ENCODE results near the gene CDH13.

DNA sequence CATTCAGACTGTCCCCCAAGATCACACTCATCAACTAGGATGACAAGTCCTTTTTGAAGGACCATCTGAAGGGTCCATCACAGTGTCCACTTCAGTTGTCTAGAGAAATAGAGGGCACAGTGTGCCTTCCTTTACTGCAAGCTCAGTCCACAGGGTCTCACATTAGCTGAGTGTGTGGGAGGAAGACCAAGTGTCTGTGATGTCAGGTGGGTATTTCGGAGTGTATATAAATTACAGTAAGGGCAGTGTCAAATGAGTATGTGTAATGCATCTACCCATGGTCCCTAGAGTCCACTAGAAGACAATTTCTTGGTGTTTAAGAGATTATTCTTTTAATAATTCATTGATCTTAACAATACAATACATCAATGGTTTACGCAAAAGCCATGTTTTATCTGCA lies 272.2 kb downstream of the CDH13 start:
- TF ChIP-seq, protein P1, sequence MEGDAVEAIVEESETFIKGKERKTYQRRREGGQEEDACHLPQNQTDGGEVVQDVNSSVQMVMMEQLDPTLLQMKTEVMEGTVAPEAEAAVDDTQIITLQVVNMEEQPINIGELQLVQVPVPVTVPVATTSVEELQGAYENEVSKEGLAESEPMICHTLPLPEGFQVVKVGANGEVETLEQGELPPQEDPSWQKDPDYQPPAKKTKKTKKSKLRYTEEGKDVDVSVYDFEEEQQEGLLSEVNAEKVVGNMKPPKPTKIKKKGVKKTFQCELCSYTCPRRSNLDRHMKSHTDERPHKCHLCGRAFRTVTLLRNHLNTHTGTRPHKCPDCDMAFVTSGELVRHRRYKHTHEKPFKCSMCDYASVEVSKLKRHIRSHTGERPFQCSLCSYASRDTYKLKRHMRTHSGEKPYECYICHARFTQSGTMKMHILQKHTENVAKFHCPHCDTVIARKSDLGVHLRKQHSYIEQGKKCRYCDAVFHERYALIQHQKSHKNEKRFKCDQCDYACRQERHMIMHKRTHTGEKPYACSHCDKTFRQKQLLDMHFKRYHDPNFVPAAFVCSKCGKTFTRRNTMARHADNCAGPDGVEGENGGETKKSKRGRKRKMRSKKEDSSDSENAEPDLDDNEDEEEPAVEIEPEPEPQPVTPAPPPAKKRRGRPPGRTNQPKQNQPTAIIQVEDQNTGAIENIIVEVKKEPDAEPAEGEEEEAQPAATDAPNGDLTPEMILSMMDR (IDR thresholded peaks at IDR 0.05; ENCODE audit: low read depth, low read length): no peak
- TF ChIP-seq EZH2phosphoT487 (IDR thresholded peaks at IDR 0.05; ENCODE audit: low read depth): no peak

All from OCI-LY3 (cell line).